GM19468 (cell line): ENCODE measurements around the gene KIAA0232.
"Not testable (repeated sequence)": the region's sequence is repeated elsewhere in the genome, so short reads cannot be mapped to it uniquely, and the experiment has no call there.

Experiments
- ATAC-seq: cut with Tn5 transposase; IDR thresholded peaks from one replicate; pipeline ENCODE4 v1.9.1; 2021; ENCODE audit warnings: mild to moderate bottlenecking, moderate library complexity, moderate number of reproducible peaks; ENCODE audit not compliant: unreplicated experiment; ENCODE audit errors: extremely low read depth

The KIAA0232 gene

DNA sequence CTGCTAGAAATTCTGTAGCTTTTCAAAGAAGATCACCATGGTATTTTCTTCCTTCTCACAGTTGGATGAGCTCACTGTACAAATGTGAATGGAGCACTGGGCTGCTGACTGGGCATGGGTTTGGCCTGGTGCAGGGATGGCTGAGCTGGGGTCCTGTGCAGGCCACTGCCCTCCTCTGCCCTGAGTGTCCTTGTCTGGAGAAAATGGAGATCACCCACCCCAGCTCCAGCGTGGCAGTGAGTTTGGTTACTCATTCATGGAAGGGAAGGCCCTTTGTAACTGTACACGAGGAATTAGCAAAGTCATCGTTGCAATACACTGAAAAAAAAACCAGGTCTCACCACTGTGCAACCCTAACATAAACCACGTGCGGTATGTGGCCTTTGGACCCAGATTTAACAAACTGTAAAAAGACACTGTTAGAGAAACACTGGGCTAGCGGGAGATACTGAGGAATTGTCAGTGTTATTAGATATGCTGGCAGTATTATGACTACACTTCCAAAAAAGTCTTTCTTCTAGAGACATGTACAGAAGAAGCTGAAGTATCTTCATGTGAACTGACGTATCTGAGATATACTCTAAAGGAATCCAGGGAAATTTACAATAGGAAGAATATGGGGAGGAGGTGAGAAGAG is 111.0 kb downstream of the KIAA0232 start:
- no peak for ATAC-seq

DNA sequence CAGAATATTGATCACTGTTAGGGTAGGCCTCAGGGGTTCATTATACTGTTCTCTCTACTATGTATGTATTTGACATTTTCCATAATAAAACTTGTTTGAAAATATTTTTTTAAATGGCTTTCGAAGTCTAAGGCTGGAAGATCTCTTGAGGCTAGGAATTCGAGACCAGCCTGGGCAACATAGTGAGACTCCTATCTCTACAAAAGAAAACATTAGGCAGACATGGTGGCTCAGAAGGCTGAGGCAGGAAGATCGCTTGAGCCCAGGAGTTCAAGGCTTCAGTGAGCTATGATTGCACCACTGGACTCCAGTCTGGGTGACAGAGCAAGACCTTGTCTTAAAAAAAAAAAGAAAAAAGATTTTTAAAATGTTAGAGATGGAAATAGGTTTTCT is 111.6 kb downstream of the KIAA0232 start:
- no peak for ATAC-seq

DNA sequence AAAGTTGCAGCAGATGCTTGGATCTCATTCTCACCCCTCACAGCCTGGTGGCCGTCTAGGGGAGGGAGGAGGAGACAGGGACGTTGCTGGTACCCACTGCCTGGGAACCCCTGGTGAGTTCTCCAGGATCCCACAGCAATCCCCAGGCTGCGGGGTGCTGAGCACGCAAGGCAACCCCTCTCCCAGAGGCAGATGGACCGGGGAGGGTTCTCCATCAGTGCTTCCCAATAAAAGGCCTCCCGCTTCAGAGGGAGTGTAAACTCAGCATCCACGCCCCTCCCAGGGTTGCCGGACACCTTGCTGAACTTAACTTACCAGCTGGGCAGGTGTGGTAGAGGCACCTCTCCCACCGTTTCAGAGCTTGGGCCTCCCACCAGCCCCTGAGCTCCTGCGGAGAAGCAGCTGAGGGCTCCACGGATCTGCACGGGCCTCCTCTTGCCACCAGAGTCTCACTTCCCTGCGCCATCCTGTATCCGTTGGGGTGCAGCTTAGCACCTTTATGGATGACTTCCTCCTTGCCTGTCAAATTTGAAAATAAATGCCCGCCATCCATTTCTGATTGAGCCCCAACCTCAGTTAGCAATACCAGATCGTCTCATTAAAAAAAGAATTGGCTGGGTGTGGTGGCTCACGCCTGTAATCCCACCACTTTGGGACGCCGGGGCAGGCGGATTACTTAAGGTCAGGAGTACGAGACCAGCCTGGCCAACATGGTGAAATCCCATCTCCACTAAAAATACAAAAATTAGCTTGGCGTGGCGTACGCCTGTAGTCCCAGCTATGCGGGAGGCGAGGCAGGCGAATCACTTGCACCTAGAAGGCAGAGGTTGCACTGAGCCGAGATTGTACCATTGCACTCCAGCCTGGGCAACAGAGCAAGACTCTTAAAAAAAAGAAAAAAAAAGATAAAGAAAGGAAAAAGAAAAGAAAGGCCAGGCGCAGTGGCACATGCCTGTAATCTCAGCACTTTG is 112.3 kb downstream of the KIAA0232 start:
- no peak for ATAC-seq

DNA sequence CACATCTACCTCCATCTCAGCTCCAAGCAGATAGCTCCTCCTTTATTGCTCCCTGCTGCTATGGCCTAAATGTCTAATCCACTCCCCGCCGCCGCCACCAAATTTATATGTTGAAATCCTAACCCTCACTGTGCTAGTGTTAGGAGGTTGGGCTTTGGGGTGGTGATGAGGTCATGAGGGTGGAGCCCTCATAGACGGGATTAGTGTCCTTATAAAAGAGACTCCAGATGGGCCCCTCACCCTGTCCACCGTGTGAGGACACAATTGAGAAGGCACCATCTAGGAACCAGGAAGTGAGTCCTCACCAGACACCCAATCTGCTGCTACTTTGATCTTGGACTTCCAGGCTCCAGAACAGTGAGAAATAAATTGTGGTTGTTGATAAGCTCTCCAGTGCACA is 113.5 kb downstream of the KIAA0232 start:
- no peak for ATAC-seq

DNA sequence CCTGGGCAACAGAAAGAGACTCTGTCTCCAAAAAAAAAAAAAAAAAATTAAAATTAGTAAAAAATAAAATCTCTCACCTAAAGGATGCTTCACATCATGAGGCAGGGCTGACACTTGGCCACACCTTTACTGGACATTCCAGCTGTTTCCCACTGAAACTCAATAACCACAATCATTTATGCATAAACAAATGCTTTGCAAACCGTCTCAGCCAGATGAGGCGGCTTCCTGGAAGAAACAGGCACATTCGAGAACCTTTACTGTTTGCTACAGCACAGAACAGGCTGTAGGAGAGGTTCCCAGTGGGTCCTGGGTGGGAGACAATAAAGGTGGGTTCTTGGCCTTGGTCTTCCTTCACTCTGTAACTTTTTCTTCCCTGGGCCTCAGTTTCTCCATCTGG is 116.2 kb downstream of the KIAA0232 start:
- no peak for ATAC-seq

DNA sequence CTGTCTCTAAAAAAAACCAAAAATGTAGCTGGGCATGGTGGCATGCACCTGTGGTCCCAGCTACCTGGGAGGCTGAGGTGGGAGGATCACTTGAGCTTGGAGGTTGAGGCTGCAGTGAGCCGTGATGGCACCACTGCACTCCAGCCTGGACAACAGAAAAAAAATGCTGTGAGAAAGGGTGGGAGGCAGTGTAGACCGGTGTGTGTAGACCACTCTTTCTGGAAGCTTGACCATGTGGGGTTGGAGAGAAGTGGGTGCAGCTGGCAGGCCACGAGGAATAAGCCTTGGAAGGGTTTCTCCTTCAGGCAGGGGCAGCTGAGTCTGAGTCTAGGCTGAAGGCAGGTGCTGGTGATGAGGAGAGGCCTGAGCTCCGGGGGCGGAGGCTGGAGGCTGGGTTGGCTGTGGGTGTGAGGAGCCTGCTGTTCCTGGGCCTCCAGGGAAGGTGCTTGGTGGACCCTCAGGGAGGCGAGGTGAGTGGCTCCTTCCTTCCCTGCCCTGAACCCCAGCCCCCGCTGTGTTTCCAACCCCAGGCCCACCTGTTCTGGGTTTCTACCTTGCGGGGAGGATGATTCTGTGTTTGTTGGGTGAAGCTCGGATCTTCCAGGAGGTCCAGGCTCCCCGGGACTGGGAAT is 117.8 kb downstream of the KIAA0232 start:
- no peak for ATAC-seq

DNA sequence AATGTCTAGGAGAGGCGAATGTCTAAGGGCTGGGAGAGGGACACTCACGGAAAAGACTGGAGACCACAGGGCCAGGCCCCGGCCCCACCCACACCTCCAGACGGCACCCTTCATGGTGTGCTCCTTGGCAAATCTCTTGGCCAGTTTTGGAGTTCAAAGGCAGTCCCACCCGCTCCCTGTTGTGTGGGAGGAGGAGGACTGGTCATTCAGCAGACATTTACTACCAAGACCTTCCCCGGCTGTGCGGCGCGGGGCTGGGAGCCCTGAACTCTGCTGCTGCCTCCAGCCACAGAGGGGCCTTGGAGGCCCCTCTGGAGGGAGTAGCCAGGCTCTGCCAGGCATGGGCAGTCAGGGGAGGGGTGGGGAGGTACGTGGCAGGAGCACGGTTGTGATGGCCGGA is 118.4 kb downstream of the KIAA0232 start:
- no peak for ATAC-seq

DNA sequence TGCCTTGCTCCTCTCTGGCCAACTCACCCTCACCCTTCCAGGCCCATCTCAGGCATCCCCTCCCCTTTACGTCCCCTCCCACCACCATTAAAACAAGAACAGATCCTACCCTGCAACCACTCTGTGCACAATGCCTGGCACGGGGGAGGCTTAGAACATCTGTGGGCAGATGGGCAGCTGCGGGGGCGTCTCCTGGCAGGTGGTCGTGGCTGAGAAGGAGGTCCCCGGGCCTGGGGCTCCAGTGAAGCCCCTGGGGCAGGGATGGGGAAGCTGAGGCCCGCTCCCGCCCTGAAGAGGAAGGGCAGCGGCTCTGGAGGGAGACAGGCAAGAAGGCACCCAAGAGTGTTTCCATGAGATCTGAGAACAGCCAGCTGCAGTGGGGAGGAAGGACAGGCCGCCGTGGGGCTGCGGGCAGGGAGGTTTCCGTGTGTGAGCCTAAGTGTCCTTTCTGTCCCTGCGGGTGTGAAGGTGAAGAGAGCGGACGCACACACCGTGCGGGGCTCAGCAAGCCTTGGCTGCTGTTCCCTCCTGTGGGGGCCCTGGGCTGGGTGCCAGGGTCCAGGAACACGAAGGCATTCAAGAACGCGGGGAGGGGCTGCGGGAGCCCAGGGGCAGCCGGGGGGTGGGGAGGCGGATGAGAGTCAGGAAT is 119.3 kb downstream of the KIAA0232 start:
- ATAC-seq: no peak

DNA sequence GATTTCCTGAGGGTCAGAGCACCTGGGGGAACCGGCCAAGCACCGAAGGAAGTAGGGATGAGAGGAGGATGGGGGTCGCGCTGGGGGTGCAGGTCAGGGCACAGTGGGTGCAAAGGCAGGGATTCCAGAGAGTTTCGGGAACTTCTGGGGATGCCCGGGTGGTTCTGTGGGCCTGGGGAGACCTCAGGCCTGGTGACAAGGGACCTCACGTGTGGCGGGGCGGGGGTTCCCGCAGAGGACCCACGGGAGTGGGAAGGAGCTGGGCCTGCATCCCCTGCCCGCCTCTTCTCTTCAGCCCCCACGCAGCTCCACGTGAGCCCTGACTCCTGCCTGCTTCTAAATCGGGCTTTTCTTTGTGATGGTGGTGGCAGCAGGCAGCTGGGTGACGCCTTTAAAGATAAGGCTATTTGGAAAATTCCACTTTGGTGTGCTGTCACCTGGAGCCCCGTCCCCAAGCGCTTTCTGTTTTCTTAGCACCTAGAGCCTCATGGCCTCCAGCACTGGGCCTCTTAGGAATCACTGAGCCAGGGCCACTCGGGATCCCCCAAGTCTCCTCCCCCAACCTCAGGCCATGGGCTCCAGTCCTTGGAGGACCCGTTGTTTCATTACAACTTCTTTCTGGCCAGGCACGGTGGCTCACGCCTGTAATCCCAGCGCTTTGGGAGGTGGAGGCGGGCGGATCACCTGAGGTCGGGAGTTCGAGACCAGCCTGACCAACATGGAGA is 120.0 kb downstream of the KIAA0232 start:
- ATAC-seq: no peak

DNA sequence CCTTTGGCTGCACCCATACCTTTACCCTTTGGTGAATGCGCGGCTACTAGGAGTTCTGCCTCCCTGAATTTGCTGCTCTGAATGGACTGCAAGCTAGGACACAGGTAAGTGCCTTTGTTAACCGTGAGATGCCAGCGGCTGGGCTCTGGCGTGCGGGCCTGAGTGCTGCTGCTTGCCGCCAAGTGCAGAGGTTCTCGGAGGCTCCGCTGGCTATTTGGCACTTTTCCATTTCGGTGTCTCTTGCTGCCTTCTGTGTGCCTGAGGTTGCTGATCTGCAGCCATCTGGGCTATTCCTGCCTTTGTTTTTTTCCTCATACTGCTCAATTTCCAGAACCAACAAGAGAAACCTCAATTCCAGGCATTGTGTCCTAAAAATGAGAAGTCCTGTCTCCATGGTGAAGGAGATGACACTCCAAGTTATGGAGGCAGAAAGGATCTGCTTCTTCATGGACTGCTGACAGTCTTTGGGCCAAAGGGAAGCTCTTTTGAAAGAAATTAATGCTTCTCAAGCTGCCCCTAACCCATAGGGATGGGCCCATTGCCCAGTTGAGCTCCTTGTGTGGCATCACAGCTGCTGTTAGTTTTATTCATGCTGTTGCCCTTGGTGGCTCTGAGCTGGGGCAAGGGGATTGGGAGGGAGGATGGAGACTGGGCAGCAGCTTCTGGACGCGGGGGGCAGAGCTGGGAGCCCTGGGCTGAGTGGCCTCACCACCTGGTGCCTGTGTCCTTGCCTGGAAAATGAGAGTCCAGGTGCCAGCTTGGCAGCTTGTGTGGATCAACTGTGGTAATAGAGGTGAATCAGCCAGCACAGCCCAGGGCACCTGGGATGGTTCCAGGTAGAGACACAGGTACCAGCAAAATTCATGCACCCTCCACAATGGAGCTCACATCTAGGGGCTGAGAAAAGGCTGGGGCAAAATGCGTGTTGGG is 123.3 kb downstream of the KIAA0232 start:
- ATAC-seq: no peak

DNA sequence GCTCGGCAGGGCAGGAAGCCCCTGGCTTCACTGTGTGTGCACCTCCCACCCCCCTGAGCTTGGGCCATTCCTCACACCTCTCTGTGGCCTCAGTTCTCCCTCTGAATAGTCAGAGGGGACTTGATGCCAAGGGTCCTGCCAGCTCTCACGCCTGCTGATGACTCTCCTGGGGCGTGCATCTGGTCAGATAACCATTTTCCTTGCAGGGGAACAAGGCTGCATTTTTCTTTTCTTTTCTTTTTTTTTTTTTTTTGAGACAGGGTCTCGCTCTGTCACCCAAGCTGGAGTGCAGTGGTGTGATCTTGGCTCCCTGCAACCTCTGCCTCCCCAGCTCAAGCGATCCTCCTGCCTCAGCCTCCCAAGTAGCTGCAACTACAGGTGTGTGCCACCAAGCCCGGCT is 124.0 kb downstream of the KIAA0232 start:
- not testable (repeated sequence) for ATAC-seq

DNA sequence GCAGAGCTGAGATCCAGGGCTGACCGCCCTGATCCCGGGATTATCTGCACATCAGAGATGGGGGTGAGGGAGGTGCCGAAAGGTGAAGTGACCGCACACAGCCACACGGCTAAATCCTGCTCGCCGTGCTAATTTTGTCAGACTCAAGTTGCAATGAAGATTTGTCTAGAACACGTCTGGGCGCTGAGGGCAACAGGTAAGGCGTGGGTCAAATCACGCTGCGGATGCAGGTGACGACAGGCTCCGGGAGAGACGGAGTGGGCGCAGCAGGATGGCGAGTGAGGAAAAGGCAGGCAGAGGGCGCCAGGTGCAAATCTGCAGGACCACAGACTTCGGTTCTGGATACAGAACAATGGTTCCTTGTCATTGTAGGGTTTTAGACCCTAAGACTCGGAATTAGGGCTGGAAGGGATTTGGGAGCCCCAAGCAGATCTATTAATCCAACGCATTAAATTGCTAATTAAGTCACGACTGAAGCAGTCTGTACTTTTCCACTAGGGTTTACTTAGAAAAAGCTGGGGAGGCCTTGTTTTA is 125.2 kb downstream of the KIAA0232 start:
- no peak for ATAC-seq

DNA sequence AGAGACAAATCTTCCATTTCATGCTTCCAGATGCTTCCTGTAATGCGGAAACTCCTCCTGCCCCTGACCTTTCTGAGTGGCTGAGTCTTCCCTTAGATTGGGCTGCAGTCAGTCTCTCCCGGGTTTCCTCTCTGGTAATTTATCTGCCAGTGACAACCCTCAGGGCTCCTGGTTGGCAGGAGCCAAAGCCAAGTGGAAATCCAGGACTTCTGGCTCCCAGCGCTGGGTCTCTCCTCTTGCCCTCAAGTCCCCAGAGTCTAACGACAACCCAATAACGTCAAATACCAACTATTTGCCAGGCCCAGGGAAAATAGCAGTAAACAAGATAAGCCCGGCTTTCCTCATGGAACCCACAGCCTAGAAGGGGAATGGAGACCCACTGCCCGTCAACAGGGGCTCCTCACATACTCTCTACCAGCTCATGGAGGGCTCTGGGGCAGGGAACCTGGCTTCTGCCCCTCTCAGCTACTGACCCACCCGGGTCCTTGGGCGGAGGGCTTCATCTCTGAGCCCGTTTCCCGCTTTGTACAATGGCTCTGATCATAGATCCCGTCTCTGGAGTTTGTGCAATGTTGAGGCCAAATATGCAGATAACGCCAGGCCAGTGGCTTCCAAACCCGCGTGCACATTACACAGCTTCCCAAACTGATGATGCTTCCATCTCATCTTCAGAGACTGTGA is 126.0 kb downstream of the KIAA0232 start:
- ATAC-seq: no peak

DNA sequence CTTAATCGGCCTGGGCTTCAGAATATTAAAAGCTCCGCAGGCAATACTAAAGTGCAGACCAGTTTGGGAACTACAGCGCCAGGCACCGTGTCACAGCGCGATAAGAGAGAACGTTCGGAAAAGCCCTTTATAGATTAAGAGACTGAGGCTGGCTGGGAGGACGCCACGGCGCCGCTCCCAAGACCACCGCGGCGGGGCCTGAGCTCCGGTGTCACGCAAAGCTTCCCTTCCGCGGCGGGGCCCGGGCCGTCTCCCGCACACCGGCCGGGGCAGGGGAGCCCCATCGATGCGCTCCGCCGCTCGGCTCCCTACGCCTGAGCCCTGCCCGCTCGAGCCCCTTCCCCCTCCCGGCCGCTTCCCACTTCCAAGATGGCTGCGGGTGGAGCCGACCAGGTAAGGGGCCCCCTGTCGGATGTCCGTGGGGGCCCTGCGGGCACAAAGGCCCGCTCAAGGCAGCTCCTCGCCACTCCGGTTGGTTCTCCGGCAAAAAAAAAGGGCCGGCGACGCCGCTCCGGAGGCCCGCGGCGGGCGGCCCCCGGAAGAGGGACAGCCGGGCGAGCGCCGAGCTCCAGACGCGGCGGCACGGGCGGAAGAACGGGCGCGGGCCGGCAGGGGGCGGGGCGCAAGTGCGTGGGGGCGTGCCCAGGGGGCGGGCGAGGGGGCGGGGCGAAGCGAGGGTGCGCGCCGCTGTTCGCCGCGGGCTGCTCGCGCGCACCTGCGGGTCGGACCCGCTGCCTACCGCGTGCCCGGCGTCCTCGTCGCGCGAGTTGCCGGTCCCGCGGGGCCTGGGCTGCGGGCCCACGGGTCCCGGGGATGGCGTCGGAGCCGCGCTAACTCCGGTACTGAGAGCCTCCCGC is 126.8 kb downstream of the KIAA0232 start, which contains the start of gene TBC1D14:
TSS of gene TBC1D14 (plus strand) at position 714 of the 857 bp plus-strand sequence. CDS start 13,564 bp downstream, outside the sequence.
- ATAC-seq: peak; percentile 70

DNA sequence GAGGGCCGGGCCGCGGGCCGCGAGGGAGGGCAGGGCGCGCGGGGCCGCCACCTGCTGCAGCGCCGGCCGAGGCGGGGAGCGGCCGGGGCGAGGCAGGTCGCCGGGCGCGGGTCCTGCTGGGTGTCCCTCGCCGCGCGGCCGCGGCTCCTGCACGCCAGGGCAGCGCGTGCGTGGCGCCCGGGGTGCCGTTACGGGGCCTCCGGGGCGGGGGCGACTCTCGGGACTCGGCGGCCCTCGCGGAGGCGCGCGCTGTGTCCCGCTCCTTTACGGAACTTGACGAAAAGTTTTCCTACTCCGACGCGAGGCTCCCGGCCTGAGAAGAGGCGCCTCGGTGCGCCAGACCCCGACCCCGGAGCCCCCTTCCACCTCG is 127.4 kb downstream of the KIAA0232 start:
- ATAC-seq: peak; percentile 27

DNA sequence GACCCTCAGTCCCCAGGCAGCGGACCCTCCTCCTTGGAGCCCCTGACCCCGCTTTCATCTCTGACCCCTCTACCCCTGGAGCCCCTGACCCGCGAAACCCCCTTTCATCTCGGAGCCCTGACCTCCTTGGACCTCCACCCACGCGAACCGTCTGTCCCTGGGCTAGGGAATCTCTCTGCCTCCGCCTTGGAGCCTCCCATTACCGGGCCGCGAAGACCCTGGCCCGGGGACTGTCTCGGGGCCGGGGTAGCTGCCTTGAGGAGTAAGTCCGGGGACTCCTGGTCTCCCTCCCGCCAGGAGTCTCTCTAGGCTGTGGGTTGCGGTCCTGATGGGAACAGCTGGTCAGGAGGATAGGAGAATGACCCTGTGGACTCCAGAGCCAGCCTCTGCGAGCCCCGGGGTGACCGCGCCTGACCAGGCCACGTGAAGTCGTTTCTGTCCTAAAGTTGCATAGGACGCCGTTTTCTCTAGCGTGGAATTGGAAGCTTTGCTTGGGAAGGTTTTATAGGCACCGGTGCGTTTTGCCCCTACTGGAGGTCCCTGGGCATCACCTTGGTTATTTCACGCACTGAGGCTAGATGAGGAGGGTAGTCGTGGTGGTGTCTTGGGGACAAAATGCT is 127.9 kb downstream of the KIAA0232 start:
- no peak for ATAC-seq
